GM19467 (cell line): Measurements from ENCODE around the gene PDE10A.

ENCODE experiments used
- ATAC-seq: cut with Tn5 transposase; IDR thresholded peaks from one replicate; pipeline ENCODE4 v1.9.1; 2021; ENCODE audit warnings: mild to moderate bottlenecking, moderate library complexity; ENCODE audit not compliant: unreplicated experiment

Gene PDE10A

DNA sequence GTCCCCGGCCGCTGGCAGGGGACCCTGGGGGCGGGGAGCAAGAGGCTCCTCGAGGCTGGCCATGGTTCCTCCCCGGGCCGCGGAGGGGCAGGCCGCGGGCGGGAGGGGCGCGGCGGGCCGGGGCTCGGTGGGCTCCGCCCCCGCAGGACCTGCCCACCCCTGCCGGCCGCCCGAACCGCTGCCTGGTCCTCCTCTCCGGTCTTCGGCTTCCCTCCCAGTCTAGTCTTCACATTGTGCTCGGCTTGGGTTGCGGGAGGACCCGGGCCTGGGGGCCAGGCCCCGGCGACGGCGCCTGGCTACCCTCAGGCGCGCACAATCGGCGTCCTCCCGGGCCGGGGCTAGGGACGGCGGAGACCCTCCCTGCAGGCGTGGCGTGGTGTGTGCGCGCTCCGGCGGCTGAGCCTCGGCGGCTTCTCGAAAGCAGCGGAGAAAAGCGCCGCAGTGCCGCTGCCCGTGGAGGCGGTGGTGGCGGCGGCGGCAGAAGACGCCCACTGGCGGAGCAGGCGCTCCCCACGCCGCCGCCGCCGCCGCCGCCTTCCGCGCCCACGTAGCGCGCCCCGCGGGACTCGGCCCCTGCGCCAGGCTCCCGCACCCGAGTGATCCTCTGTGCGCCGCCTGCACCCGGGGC, at the start of gene PDE10A:
Gene PDE10A (minus strand): TSS at position 493 of the 628 bp plus-strand sequence. CDS start 430 bp downstream, at position 63.
- ATAC-seq: no peak

DNA sequence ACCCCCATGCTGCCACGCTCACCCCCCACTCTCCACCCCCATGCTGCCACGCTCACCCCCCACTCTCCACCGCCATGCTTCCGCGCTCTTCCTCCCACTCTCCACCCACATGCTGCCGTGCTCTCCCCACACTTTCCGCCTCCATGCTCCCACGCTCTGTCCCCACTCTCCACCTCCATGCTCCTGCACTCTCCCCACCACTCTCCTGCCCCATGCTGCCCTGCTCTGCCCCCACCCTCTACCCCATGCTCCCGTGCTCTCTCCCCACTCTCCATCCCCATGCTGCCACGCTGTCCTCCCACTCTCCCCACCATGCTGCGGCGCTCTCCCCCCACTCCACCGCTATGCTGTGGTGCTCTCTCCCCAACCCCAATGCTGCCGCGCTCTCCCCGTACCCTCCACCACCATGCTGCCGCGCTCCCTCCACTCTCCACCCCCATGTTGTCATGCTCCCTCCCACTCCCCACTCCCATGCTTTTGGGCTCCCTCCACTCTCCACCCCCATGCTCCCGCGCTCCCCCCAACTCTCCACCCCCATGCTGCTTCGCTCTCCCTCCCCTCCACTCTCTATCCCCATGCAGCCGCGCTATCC, 46.0 kb upstream of the PDE10A start:
- no peak for ATAC-seq

DNA sequence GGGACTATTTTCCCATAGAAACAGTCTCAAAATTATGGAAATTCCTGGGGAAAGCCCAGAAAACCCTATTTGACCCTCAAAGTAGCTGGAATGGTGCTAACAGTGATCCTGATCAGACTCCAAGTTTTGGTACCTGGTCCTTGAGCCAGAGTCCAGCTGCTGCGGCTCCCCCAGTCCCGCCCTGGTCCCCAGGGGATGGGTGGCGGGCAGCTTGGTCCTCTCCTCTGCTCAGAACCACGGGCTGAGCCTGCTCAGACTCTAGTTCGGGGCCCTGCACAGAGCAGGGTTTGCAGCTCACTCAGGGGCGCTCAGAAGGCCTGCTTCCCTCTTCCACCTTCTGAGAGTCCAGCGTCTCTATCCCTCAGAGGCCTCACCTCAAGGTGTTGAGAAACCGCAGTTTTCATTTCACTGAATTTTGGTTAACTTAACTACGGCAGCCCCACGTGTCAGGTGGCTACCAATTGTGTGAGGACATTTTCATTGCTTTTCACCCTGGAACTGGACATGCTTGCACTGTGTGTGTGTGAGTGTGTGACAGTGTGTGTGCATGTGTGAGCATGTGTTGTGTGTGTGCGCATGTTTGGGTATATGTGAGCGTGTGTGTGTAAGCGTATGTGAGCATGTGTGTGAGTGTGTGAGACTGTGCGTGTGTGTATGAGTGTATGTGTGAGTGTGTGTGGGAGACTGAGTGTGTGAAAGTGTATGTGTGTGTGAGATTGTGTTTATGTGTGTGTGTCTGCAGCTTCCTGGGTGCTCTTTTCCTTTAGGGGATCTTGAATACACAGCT, 44.2 kb upstream of the PDE10A start:
- no peak for ATAC-seq

DNA sequence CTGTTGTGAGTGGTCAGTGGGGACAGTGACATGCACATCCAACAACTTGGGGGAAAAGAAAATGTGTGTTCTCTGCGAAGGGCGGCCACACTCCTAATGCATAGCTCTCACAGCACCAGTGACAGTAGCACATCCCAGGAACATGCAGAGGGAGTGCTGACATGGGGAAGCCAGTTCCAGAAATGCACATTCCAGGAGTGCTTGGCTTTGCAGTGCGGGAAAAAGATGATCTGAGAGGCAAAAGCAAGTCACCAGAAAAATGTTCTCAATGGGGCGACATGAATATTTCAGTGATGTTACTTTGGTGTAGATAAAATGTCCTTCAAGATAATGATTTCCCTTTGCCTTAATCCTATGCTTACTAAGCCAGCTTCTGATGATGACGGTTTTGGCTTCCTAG, 42.9 kb upstream of the PDE10A start:
- ATAC-seq: no peak

DNA sequence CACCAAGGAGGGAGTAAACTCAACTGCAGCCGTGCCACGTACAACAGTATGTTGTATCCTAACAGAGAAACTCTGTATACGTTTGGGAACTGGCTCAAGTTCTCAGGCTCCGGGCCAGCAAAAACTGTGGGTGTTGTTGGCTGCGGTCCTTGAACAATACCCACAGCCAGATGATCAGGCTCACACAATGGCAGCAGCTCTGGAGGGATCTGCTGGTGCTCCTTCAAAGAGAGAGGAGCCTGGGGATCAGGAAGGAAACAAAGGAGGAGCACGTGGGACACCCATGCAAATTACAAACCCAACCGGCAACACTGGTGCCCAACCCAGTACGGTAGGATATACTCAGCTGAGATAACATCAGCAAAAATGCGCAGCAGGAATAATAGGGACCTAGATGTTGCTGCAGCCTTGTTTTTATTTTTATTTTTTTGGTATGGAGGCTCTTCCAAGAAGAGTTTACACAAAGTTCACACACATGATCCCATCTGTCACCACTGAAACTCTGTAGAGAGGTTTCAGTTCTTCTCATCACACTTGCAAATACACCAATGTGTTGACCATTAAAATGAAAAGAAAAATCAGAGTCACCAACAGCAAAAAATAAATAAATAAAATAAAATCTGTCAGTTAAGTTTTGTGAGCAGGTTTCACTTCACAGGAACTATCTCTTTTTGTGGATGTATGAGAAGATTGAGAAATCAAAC, 41.2 kb upstream of the PDE10A start:
- peak; percentile 55 for ATAC-seq

DNA sequence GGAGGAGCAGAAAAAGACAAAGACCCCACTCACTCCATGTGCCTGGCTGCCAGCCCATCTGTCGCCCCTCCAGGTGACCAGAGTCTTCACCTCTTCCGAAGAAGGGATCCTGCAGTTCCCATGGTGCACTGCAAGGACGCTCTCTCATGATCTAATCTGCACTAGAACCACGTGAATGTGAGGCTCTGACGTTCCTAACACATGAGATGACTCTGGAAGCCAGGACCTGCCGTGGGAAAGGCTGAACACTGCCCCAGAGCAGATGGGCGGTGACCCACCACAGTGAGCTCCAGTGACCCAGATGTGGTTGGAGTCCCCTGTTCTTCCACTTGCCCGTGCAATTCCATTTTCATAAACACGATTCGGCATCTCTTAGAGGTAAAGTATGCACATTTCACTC, 39.6 kb upstream of the PDE10A start:
- no peak for ATAC-seq

DNA sequence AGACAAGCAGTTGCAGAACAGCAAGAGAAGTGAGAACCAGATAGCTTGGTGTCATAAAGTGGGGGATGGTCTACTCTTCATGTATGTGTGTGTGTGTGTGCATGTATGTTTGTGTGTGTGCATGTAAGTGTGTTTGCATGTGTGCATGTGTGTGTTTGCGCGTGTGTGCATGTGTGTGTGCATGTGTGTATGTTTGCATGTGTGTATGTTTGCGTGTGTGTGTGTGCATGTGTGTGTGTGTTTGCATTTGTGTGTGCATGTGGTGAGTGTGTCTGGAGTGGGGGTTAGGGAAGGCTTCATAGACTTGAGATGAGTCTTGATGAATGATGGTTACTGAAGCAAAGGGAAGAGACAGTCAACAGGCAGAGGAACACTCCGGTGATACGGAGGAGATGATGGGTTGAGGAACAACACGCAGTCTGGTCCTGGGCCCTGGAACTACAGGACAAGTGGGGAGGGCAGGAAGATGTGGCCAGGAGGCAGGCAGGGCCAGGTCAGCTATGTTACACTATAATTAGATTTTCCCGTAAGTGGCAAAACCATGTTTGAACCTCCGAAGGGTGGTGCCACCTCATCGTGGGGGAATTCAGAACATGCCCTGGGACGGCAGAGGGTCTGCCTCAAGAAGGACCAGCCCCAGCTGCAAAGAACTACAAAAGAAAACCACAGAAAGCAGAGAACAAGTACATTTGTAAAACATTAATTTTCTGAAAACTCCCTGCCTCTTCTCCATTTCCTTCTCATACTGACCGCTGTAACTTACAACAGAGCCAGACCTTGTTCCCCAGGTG, 38.7 kb upstream of the PDE10A start:
- no peak for ATAC-seq

DNA sequence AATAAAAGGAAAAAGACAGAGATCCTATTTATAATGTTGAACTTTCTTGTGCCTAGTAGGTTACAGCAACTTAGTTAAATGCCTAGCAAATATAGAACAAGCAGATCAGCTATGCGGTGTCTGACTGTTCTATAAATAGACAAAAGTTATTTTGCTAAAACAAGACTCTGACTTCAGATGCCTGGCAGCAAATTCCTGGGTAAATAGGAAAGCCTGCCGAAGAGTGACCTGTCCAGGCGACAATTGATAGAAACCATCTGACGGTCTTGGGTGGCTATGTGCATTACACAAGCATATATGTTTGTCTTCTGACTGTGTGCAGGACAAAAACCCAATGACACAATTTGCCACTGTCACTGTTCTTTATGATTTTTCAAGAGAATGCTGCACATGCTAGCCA, 38.0 kb upstream of the PDE10A start:
- ATAC-seq: no peak

DNA sequence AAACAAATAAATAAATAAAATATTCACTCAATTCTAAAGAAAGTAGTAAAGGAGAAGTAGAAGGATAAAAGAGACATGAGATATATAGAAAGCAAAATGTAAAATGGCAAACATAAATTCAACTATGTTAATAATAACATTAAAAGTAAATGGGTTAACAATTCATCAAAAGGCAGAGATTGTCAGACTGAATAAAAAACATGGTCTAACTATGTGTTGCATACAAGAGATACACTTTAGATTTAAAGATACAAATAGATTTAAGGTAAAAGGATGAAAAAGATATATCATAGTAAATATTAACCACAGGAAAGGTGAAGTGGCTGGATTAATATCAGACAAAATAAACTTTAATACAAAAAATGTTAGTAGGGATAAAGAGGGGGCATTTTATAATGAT, 35.8 kb upstream of the PDE10A start:
- ATAC-seq: no peak

DNA sequence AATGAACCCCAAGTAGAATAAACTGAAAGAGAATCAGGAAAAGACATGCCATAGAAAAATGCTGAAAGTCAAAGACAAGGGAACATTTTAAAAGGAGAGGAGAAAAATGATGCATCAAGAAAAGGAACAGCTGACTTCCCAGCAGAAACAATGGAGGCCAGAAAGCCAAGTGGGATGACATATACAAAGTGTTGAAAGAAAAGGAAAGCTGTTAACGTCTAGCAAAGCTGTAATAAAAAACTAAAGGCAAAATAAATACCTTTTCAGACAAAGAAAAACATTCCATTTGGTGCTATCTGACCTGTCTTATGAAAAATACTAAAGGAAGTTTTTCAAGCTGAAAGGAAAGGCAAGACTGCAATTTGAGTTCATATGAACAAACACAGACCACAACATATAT, 34.1 kb upstream of the PDE10A start:
- ATAC-seq: no peak

DNA sequence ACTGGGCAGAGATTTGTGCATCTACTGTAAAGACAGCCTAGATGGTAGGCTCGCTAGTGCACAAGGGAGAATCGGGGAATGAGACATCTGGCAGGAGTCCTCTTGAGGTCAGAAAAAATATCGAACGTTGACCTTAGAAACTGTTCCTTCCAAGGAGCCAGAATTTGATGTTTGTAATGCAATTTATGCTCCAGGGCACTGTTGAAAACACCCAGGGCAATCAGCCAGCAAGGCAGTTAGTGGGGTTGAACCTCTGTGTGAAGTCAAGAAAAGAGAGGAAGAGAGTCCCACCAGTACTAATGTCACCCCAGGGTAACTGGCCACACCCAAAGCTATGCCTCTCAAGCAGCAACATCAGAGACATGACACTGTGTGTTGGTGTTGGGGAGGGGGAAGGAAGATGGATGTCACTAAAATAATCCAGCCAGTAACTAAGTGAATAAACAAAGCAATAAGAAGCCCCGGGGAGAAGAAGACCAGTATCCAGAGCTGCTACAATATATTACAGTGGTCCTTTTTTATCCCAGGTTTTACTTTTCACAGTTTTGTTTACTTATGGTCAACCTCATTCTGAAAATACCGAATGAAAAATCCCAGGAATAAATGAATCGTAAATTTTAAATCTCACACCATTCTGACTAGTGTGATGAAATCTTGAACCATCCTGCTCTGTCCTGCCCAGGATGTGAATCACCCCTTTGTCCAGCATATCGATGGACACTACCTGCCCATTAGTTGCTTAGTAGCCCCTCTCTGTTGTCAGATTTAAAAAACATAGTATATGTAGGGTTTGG, 32.9 kb upstream of the PDE10A start:
- ATAC-seq: no peak

DNA sequence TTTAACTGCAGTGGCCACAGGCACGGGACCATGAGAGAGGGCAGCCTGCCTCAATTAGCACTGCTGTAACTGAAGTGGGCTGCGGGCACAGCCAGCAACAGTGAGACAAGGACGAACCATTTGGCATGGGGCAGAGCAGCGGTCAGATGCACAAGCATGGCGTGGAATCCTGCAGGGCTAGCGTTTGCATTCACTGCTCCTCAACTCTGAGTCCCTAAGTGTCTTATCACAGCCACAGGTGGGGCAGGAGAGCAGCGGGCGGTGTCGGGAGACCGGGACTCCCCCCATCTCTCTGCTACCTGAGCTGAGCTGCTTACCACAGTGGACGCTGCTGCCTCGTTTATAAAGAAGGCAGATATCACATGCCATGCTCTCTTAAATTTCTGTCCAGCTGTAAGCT, 31.3 kb upstream of the PDE10A start:
- ATAC-seq: no peak

DNA sequence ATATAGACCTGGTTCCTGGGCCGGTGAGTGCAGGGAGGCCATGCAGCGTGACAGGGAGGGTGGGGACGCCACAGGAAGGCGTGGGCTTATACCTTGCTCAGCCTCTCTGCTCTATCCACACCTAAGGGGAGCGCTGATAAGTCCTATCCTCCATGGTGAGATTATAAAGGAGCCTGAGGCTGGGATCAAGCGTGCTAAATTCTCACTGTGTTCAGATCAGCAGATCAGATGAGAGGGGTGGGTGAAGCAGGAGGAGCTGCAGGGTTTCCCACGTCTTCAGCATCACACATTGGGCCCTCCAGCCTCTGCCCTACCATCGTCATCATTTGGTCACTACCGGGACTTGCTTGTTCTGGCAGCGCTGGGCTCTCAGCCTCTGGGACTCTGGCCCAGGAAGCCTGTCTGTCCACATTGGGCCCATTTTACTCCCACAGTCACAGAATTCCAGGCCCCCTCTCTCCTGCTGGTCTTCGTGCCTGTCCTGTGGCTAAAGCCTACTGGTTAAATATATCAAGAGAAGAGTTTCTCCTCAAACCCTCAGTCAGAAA, 29.1 kb upstream of the PDE10A start:
- ATAC-seq: no peak

DNA sequence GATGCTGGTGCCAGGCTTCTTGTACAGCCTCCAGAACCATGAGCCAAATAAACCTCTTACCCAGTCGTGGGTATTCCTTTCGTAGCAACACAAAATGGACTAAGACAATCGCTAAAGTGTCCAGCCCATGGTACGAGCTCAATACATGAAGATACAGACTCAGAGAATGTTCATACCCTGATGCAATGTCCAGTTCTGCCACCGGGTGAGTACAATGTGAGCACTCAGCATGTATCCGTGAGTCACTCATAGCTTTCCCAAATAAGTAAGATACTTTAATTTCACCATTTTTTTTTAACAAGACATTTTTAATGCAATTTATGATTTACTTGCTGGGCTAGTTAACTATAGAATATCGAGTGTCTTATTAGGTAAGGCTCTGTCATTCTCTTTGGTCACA, 26.7 kb upstream of the PDE10A start:
- no peak for ATAC-seq

DNA sequence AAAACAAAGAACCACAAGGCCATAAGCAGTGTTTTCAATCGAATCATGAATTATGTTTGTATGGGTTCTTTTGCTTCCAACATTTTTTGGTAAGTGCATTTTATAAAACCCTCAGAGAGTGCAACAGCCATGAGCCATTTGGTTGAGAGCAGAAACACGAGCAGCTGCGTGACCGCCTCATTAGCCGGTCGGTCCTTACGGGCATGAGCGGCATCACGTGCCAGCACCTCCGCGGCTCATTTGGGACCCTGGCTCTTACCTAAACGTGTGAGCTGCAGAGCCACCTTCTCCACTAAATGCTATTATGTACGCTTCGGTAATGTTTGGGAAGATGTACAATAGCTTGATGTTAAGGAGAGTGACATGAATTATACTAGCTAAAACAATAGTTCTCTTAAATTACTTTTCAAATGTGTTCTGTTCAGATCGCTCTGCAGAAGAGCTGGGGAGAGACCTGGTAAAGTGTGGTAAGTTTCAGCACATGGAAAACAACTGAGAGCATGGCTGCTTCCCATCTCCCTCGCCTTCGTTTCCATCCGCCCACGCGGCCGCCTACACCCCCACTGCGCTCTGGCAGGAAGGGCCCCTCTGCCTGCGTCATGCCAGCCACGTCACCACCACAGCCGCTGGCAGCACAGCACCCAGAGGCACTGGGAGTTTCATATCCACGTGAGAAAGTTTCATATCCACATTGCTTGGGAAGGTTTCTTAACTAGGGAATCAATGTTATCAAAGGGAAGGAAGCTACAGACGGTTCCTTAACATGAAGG, 23.7 kb upstream of the PDE10A start:
- no peak for ATAC-seq

DNA sequence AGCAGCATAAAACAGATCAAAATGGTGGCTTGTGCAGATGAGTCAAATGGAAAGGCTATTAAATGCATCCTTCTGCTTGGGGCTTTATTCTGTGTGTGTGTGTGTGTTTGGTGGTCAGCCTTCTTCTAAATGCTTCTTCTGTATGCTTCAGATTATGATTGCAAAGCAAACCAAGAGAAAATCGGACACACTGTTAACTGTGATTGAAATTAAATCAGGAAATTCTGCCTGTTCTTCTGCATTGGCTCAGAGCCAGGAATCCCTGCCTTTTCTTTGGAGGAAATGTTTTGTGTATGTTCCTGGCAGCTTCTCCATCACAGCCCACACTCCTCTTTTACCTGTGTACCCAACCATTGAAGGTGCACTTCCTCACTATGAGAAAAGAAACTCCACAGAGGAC, 22.3 kb upstream of the PDE10A start:
- ATAC-seq: no peak

DNA sequence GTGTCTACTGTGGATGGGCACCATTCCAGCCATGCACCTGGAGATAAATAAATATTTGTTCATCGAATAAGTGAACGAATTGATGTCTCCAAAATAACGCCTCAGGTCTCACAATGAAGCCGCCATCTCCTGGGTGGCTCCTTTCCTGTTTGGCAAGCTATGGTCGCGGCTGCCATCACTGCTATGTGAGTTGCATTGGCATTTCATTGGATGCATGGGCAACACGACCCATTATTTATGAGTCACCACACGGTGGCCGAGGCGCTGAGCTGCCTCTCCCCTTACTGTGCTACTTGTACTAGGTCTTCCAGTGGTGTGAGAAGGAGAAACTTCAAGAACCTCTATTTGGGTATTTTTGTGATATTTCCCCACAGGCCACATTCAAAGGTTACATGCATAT, 21.3 kb upstream of the PDE10A start:
- ATAC-seq: no peak

DNA sequence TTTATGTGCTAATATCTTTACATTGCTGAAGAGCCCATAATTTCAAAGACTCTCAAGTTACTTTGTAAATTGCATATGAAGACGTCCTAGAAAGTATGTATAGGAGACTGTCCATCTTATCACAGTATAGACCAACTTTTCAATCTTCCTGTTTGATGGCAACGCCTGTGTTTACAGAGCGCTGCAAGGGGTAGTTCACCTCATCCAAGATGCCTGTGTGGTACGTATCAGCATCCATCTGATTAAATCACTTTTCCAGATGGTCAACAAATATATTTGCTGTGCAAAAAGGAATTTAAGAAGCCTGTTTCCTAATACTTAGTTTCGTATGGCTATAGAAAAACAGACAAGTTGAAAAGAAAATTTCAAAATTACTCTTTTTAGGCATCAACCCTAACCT, 17.9 kb upstream of the PDE10A start:
- no peak for ATAC-seq

DNA sequence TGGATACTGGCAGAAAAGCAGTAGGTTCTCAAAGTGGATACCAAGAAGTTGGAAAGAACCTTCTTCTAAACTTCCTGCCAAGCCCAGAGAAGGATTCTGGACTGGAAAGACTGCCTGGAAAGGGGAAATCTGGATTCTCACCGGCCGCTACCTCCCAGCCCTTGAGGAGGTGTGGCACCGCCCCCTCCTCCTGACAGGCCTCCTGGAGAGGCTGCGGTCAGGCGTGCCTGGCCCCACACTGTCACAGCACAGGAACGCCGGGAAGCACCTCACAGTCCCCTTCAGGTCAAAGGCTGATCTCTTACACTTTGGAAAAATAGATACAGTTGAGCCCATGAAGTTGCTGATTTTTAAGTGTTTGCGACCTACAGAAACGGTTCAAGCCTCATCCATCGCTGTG, 16.3 kb upstream of the PDE10A start:
- no peak for ATAC-seq
